ENCODE data around the gene KTN1.

KTN1 gene

DNA sequence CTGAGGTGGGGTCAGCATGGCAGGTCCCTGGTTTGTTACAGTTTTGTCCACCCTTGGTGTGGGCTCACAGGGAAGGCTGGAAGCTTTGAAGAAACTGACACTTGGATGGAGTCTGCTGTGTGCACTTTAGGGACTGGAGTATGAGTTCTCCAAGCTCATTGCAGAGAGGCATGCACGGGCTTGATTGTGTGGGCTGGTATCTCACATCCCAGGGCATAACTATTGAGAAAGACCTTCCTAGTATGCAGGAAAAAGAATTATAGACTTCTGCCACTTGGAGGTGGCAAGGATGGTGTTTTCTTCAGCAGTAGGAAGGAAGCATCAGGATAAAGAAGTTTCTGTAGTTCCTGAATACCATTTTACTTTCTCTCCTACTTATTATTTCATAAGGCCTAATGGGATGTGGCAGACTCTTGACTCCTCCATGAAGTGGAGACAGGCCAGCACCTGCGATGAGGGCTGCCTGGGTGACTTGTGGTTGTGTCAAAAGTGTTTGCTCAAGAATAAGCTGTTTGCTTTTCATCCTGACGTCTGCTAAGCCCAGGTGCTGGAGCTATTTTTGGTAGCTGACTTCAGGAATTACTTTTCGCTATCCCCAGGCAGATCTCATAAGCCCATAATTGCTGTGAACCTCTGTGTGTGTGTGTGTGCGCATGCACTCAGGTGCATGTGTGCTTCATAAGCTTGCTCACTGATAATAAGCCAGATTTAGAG lies 125.8 kb downstream of the KTN1 start:
- Histone ChIP-seq H3K27ac (ENCODE audit: low read depth, low read length) (no peak overlapping the region), H3K9me3 (ENCODE audit: insufficient read depth, low read depth, low read length) (no peaks in the 10 kb centered on the region), H3K27me3 (ENCODE audit: insufficient read depth, low read length) (no peaks in the 10 kb centered on the region), H3K36me3 (ENCODE audit: insufficient read depth, low read length) (no peaks in the 10 kb centered on the region), H3K9ac (ENCODE audit: low read depth, low read length) (no peak overlapping the region), H3K4me1 (ENCODE audit: insufficient read depth, low read length) (no peaks in the 10 kb centered on the region), H3K4me3 (ENCODE audit: low read length) (no peak overlapping the region)
- WGBS, result 90% methylated on average over 5 of the region's 5 CpGs

- no peak overlapping the region for H3K4me3 ChIP-seq (ENCODE audit: low read length)
- WGBS, result 91% methylated on average over 1 of the region's 1 CpG
- H3K27ac ChIP-seq (ENCODE audit: low read depth, low read length), result no peak overlapping the region
- no peaks in the 10 kb centered on the region for H3K9me3 ChIP-seq (ENCODE audit: insufficient read depth, low read depth, low read length)
- H3K27me3 ChIP-seq (ENCODE audit: insufficient read depth, low read length), result no peaks in the 10 kb centered on the region
- no peak overlapping the region for H3K9ac ChIP-seq (ENCODE audit: low read depth, low read length)
- H3K36me3 ChIP-seq (ENCODE audit: insufficient read depth, low read length), result no peaks in the 10 kb centered on the region
- H3K4me1 ChIP-seq (ENCODE audit: insufficient read depth, low read length), result no peaks in the 10 kb centered on the region
Observed at GRCh38 chr14:55706365-55706684, 126.3 kb downstream of the KTN1 start.

DNA sequence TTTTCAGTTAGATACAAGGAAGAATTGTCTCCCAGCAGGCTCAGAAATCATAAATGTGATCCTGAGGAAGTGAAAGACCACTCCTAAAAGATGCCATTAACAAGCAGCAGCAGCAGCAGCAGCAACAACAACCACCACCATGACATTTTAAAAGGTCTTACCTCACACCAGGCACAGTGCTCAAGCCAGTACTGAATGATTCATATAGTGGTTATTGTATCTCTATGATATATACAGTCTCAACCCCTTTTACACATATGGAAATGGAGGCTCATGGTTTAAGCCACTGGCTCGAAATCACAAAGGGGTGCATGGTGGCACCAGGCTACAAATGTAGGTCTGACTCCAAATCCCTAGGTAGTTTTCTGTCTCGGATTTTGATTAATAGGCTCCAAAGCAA lies 126.9 kb downstream of the KTN1 start:
- H3K36me3 ChIP-seq (ENCODE audit: insufficient read depth, low read length), result no peaks in the 10 kb centered on the region
- H3K4me3 ChIP-seq (ENCODE audit: low read length), result no peak overlapping the region
- no peak overlapping the region for H3K9ac ChIP-seq (ENCODE audit: low read depth, low read length)
- no peaks in the 10 kb centered on the region for H3K4me1 ChIP-seq (ENCODE audit: insufficient read depth, low read length)
- H3K27ac ChIP-seq (ENCODE audit: low read depth, low read length), result no peak overlapping the region
- no peaks in the 10 kb centered on the region for H3K27me3 ChIP-seq (ENCODE audit: insufficient read depth, low read length)
- WGBS, result 80% methylated on average over 2 of the region's 2 CpGs
- no peaks in the 10 kb centered on the region for H3K9me3 ChIP-seq (ENCODE audit: insufficient read depth, low read depth, low read length)

GRCh38 chr14:55707365-55707804 lies 127.4 kb downstream of the KTN1 start:
- H3K27ac ChIP-seq (ENCODE audit: low read depth, low read length), result no peak overlapping the region
- no peak overlapping the region for H3K9ac ChIP-seq (ENCODE audit: low read depth, low read length)
- H3K9me3 ChIP-seq (ENCODE audit: insufficient read depth, low read depth, low read length), result no peaks in the 10 kb centered on the region
- no peaks in the 10 kb centered on the region for H3K36me3 ChIP-seq (ENCODE audit: insufficient read depth, low read length)
- no peak overlapping the region for H3K4me3 ChIP-seq (ENCODE audit: low read length)
- H3K27me3 ChIP-seq (ENCODE audit: insufficient read depth, low read length), result no peaks in the 10 kb centered on the region
- no peaks in the 10 kb centered on the region for H3K4me1 ChIP-seq (ENCODE audit: insufficient read depth, low read length)
- WGBS, result 90% methylated on average over 6 of the region's 6 CpGs

GRCh38 chr14:55710506-55711041 lies 130.6 kb downstream of the KTN1 start:
- 93% methylated on average over 1 of the region's 2 CpGs for WGBS
- H3K27ac ChIP-seq (ENCODE audit: low read depth, low read length), result no peak overlapping the region
- H3K27me3 ChIP-seq (ENCODE audit: insufficient read depth, low read length), result no peaks in the 10 kb centered on the region
- H3K9ac ChIP-seq (ENCODE audit: low read depth, low read length), result no peak overlapping the region
- H3K4me1 ChIP-seq (ENCODE audit: insufficient read depth, low read length), result no peaks in the 10 kb centered on the region
- H3K4me3 ChIP-seq (ENCODE audit: low read length), result no peak overlapping the region
- no peaks in the 10 kb centered on the region for H3K9me3 ChIP-seq (ENCODE audit: insufficient read depth, low read depth, low read length)
- H3K36me3 ChIP-seq (ENCODE audit: insufficient read depth, low read length), result no peaks in the 10 kb centered on the region

- no peaks in the 10 kb centered on the region for H3K9me3 ChIP-seq (ENCODE audit: insufficient read depth, low read depth, low read length)
- 95% methylated on average over 3 of the region's 3 CpGs for WGBS
- H3K4me1 ChIP-seq (ENCODE audit: insufficient read depth, low read length), result no peaks in the 10 kb centered on the region
- H3K9ac ChIP-seq (ENCODE audit: low read depth, low read length), result no peak overlapping the region
- H3K4me3 ChIP-seq (ENCODE audit: low read length), result no peak overlapping the region
- H3K27me3 ChIP-seq (ENCODE audit: insufficient read depth, low read length), result no peaks in the 10 kb centered on the region
- no peak overlapping the region for H3K27ac ChIP-seq (ENCODE audit: low read depth, low read length)
- no peaks in the 10 kb centered on the region for H3K36me3 ChIP-seq (ENCODE audit: insufficient read depth, low read length)
Observed at GRCh38 chr14:55711175-55711811, 131.3 kb downstream of the KTN1 start.

GRCh38 chr14:55712491-55712890 lies 132.5 kb downstream of the KTN1 start:
- H3K27me3 ChIP-seq (ENCODE audit: insufficient read depth, low read length), result no peaks in the 10 kb centered on the region
- H3K9me3 ChIP-seq (ENCODE audit: insufficient read depth, low read depth, low read length), result no peaks in the 10 kb centered on the region
- 88% methylated on average over 4 of the region's 5 CpGs for WGBS
- no peak overlapping the region for H3K9ac ChIP-seq (ENCODE audit: low read depth, low read length)
- H3K4me3 ChIP-seq (ENCODE audit: low read length), result no peak overlapping the region
- no peaks in the 10 kb centered on the region for H3K36me3 ChIP-seq (ENCODE audit: insufficient read depth, low read length)
- no peaks in the 10 kb centered on the region for H3K4me1 ChIP-seq (ENCODE audit: insufficient read depth, low read length)
- no peak overlapping the region for H3K27ac ChIP-seq (ENCODE audit: low read depth, low read length)

DNA sequence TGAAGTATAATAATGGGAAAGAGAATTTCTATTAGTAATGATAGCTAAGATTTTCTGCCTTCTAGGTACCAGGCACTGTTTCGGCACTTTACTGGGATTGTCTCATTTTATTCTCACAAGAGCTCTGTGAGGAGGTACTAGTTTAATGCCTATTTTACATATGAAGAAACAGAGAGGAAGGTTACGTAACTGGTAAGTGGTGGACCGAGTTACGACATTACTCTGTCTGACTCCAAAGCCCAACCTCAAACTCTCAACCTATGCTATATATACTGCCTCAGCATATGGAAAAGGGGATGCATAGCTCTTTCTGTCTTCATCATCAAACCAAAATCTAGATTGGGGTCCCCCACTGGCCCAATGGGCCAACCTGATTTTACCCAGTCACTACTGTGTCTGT lies 133.5 kb downstream of the KTN1 start:
- Histone ChIP-seq H3K36me3 (ENCODE audit: insufficient read depth, low read length) (no peaks in the 10 kb centered on the region), H3K4me1 (ENCODE audit: insufficient read depth, low read length) (no peaks in the 10 kb centered on the region), H3K4me3 (ENCODE audit: low read length) (no peak overlapping the region), H3K9ac (ENCODE audit: low read depth, low read length) (no peak overlapping the region), H3K9me3 (ENCODE audit: insufficient read depth, low read depth, low read length) (no peaks in the 10 kb centered on the region), H3K27me3 (ENCODE audit: insufficient read depth, low read length) (no peaks in the 10 kb centered on the region), H3K27ac (ENCODE audit: low read depth, low read length) (no peak overlapping the region)
- WGBS, result 94% methylated on average over 4 of the region's 4 CpGs

GRCh38 chr14:55715889-55716288 lies 135.9 kb downstream of the KTN1 start:
- Histone ChIP-seq H3K4me1 (ENCODE audit: insufficient read depth, low read length) (no peaks in the 10 kb centered on the region), H3K27ac (ENCODE audit: low read depth, low read length) (no peak overlapping the region), H3K36me3 (ENCODE audit: insufficient read depth, low read length) (no peaks in the 10 kb centered on the region), H3K9ac (ENCODE audit: low read depth, low read length) (no peak overlapping the region), H3K4me3 (ENCODE audit: low read length) (no peak overlapping the region), H3K9me3 (ENCODE audit: insufficient read depth, low read depth, low read length) (no peaks in the 10 kb centered on the region), H3K27me3 (ENCODE audit: insufficient read depth, low read length) (no peaks in the 10 kb centered on the region)
- 87% methylated on average over 5 of the region's 5 CpGs for WGBS

DNA sequence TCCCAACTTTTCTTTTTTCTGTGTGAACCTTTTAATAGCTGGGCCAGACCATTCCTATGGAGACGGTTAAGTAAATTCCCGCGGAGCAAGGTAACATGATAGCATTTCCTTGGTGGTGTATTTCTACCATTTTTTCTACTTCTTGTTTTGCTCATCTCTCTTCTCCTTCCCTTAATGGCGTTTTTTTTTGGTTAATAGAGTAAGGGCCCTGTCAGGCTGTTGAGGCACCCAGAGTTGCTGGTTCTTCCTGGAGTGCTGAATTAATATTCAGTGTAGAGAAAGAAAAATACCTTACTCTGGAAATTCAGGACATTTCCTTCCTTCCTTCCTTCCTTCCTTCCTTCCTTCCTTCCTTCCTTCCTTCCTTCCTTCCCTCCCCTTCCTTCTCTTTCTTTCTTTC lies 137.6 kb downstream of the KTN1 start:
- 90% methylated on average over 3 of the region's 4 CpGs for WGBS

GRCh38 chr14:55718551-55718950 lies 138.5 kb downstream of the KTN1 start:
- Histone ChIP-seq H3K4me1 (ENCODE audit: insufficient read depth, low read length) (no peaks in the 10 kb centered on the region), H3K36me3 (ENCODE audit: insufficient read depth, low read length) (no peaks in the 10 kb centered on the region), H3K9ac (ENCODE audit: low read depth, low read length) (no peak overlapping the region), H3K27me3 (ENCODE audit: insufficient read depth, low read length) (no peaks in the 10 kb centered on the region), H3K4me3 (ENCODE audit: low read length) (no peak overlapping the region), H3K9me3 (ENCODE audit: insufficient read depth, low read depth, low read length) (no peaks in the 10 kb centered on the region), H3K27ac (ENCODE audit: low read depth, low read length) (no peak overlapping the region)
- 89% methylated on average over 1 of the region's 1 CpG for WGBS

More for the DNA sequence above, 137.6 kb downstream of the KTN1 start:
- H3K27ac ChIP-seq (ENCODE audit: low read depth, low read length), result no peak overlapping the region
- H3K4me1 ChIP-seq (ENCODE audit: insufficient read depth, low read length), result no peaks in the 10 kb centered on the region
- no peaks in the 10 kb centered on the region for H3K9me3 ChIP-seq (ENCODE audit: insufficient read depth, low read depth, low read length)
- H3K9ac ChIP-seq (ENCODE audit: low read depth, low read length), result no peak overlapping the region
- H3K27me3 ChIP-seq (ENCODE audit: insufficient read depth, low read length), result no peaks in the 10 kb centered on the region
- H3K4me3 ChIP-seq (ENCODE audit: low read length), result no peak overlapping the region
- H3K36me3 ChIP-seq (ENCODE audit: insufficient read depth, low read length), result no peaks in the 10 kb centered on the region
